HEK293 (cell line): Measurements from ENCODE around the gene DMD.

Experiments
- CTCF ChIP-seq: fragments of 450-650 bp; formaldehyde crosslinking; IDR thresholded peaks from 2 replicates; pipeline ENCODE4 v1.5.1; 2016; ENCODE audit warnings: missing biosample characterization, missing genetic modification characterization
- KLF10 ChIP-seq: fragments of 450-650 bp; IDR thresholded peaks from 2 replicates; pipeline ENCODE4 v1.5.1; 2018; ENCODE audit warnings: missing biosample characterization, mild to moderate bottlenecking, missing genetic modification characterization
- MEIS1 ChIP-seq: sonication (generic); formaldehyde crosslinking; IDR thresholded peaks from 2 replicates; pipeline ENCODE4 v1.8.1; 2022; ENCODE audit warnings: missing genetic modification reagents, mild to moderate bottlenecking, borderline replicate concordance
- MZF1 ChIP-seq: fragments of 450-650 bp; formaldehyde crosslinking; IDR thresholded peaks from 2 replicates; pipeline ENCODE4 v1.5.1; 2017; ENCODE audit warnings: missing biosample characterization, missing genetic modification characterization, borderline replicate concordance
- WT1 ChIP-seq: fragments of 450-650 bp; formaldehyde crosslinking; IDR thresholded peaks from 2 replicates; pipeline ENCODE4 v1.5.1; 2016; ENCODE audit warnings: missing biosample characterization, missing genetic modification characterization
- ZBTB7A ChIP-seq: fragments of 450-650 bp; formaldehyde crosslinking; IDR thresholded peaks from 2 replicates; pipeline ENCODE4 v1.5.1; 2016; ENCODE audit warnings: low read depth, missing biosample characterization, missing genetic modification characterization
- ZNF175 ChIP-seq: fragments of 450-650 bp; formaldehyde crosslinking; IDR thresholded peaks from 2 replicates; pipeline ENCODE4 v1.5.1; 2016; ENCODE audit warnings: missing biosample characterization, missing genetic modification characterization
- ZNF184 ChIP-seq: fragments of 450-650 bp; IDR thresholded peaks from 2 replicates; pipeline ENCODE4 v1.5.1; 2018; ENCODE audit warnings: missing biosample characterization, mild to moderate bottlenecking, missing genetic modification characterization
- ZNF302 ChIP-seq: fragments of 450-650 bp; formaldehyde crosslinking; IDR thresholded peaks from 2 replicates; pipeline ENCODE4 v1.5.1; 2016; ENCODE audit warnings: missing biosample characterization, missing genetic modification characterization, low read depth
- ZNF513 ChIP-seq: fragments of 450-650 bp; IDR thresholded peaks from 2 replicates; pipeline ENCODE4 v1.5.1; 2018; ENCODE audit warnings: missing biosample characterization, missing genetic modification characterization
- TF ChIP-seq, protein P1 (sequence below): fragments of 450-650 bp; formaldehyde crosslinking; IDR thresholded peaks from 2 replicates; pipeline ENCODE4 v1.5.1; 2017; ENCODE audit warnings: missing biosample characterization, missing genetic modification characterization
- TF ChIP-seq, protein P2 (sequence below): fragments of 450-650 bp; formaldehyde crosslinking; IDR thresholded peaks from 2 replicates; pipeline ENCODE4 v1.5.1; 2017; ENCODE audit warnings: missing biosample characterization, missing genetic modification characterization
- TF ChIP-seq, protein P3 (sequence below): fragments of 450-650 bp; formaldehyde crosslinking; IDR thresholded peaks from 2 replicates; pipeline ENCODE4 v1.5.1; 2016; ENCODE audit warnings: missing biosample characterization, missing genetic modification characterization

GRCh38 chrX:31392513-31392912, 1818.8 kb downstream of the DMD start:
- TF ChIP-seq MZF1 (tag by site-specific recombination) (no peak), ZNF513 (tag by site-specific recombination) (no peak), CTCF (no peak), WT1 (tag by site-specific recombination) (no peak), ZNF302 (tag by site-specific recombination) (no peak), KLF10 (tag by site-specific recombination) (no peak), MEIS1 (no peak), ZNF175 (tag by site-specific recombination) (no peak), ZBTB7A (no peak), ZNF184 (no peak)
- TF ChIP-seq, protein P1, sequence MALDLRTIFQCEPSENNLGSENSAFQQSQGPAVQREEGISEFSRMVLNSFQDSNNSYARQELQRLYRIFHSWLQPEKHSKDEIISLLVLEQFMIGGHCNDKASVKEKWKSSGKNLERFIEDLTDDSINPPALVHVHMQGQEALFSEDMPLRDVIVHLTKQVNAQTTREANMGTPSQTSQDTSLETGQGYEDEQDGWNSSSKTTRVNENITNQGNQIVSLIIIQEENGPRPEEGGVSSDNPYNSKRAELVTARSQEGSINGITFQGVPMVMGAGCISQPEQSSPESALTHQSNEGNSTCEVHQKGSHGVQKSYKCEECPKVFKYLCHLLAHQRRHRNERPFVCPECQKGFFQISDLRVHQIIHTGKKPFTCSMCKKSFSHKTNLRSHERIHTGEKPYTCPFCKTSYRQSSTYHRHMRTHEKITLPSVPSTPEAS (tag by site-specific recombination) = no peak
- TF ChIP-seq, protein P2, sequence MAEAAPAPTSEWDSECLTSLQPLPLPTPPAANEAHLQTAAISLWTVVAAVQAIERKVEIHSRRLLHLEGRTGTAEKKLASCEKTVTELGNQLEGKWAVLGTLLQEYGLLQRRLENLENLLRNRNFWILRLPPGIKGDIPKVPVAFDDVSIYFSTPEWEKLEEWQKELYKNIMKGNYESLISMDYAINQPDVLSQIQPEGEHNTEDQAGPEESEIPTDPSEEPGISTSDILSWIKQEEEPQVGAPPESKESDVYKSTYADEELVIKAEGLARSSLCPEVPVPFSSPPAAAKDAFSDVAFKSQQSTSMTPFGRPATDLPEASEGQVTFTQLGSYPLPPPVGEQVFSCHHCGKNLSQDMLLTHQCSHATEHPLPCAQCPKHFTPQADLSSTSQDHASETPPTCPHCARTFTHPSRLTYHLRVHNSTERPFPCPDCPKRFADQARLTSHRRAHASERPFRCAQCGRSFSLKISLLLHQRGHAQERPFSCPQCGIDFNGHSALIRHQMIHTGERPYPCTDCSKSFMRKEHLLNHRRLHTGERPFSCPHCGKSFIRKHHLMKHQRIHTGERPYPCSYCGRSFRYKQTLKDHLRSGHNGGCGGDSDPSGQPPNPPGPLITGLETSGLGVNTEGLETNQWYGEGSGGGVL = no peak
- TF ChIP-seq, protein P3, sequence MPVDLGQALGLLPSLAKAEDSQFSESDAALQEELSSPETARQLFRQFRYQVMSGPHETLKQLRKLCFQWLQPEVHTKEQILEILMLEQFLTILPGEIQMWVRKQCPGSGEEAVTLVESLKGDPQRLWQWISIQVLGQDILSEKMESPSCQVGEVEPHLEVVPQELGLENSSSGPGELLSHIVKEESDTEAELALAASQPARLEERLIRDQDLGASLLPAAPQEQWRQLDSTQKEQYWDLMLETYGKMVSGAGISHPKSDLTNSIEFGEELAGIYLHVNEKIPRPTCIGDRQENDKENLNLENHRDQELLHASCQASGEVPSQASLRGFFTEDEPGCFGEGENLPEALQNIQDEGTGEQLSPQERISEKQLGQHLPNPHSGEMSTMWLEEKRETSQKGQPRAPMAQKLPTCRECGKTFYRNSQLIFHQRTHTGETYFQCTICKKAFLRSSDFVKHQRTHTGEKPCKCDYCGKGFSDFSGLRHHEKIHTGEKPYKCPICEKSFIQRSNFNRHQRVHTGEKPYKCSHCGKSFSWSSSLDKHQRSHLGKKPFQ (tag by site-specific recombination) = no peak
